Keratinocyte (primary cell): ENCODE measurements around the gene RNASE8.

Source experiments
- CTCF ChIP-seq, 3 experiments: IDR thresholded peaks in 1 of 3; conservative IDR thresholded peaks in 1 of 3; optimal IDR thresholded peaks in 1 of 3; 2 replicates in 2 of 3; 3 replicates in 1 of 3; pipeline versions ENCODE3 to v1.5.1; 2011; ENCODE audit warnings: low read length in 3 of 3, mild to moderate bottlenecking in 3 of 3, moderate library complexity in 2 of 3, control low read depth in 1 of 3, inconsistent platforms in 1 of 3; ENCODE audit not compliant: insufficient read depth in 2 of 3; ENCODE audit errors: extremely low read depth in 1 of 3
- EZH2 ChIP-seq: IDR thresholded peaks from one replicate; pipeline ENCODE4 v1.6.1; 2012; ENCODE audit warnings: inconsistent platforms, mild to moderate bottlenecking, low read length, moderate library complexity

- TF ChIP-seq CTCF (optimal IDR thresholded peaks at IDR 0.05 in 1 of 3, IDR thresholded peaks at IDR 0.05 in 1 of 3, conservative IDR thresholded peaks at IDR 0.05 in 1 of 3; ENCODE audit: extremely low read depth in 1 of 3, insufficient read depth in 2 of 3, low read length in 3 of 3) (no peak), EZH2 (no peak)
Measured at GRCh38 chr14:21072781-21073339, 15.2 kb downstream of the RNASE8 start.
